HepG2 (cell line): ENCODE results near the gene PIEZO1. TPM values are rescaled to one million over a fixed set of nuclear protein-coding genes. Genes with fewer than 3 reads are reported as not detected.

Experiments used
- ATF6 ChIP-seq: sonication (generic); formaldehyde crosslinking; conservative IDR thresholded peaks from 2 replicates; pipeline ENCODE4 v1.4.0; 2020; ENCODE audit warnings: missing genetic modification reagents
- DNMT1 ChIP-seq: sonication (generic); formaldehyde crosslinking; IDR thresholded peaks from 2 replicates; pipeline ENCODE4 v1.5.1; 2020; ENCODE audit warnings: mild to moderate bottlenecking, missing genetic modification reagents
- SCMH1 ChIP-seq: sonication (generic); formaldehyde crosslinking; IDR thresholded peaks from 2 replicates; pipeline ENCODE4 v1.9.0; 2021; ENCODE audit warnings: missing genetic modification reagents, mild to moderate bottlenecking, borderline replicate concordance
- TEAD3 ChIP-seq: optimal IDR thresholded peaks from 2 replicates; pipeline ENCODE3; 2016; ENCODE audit warnings: borderline replicate concordance
- ZKSCAN8 ChIP-seq: IDR thresholded peaks from 2 replicates; pipeline ENCODE4 v1.6.1; 2016; ENCODE audit warnings: borderline replicate concordance, missing genetic modification reagents, missing compliant biosample characterization
- ZMAT5 ChIP-seq: sonication (generic); formaldehyde crosslinking; IDR thresholded peaks from 2 replicates; pipeline ENCODE4 v1.5.0; 2020; ENCODE audit warnings: mild to moderate bottlenecking, low read depth, missing genetic modification reagents, borderline replicate concordance
- ZNF788 ChIP-seq: sonication (generic); formaldehyde crosslinking; IDR thresholded peaks from 2 replicates; pipeline ENCODE4 v1.5.0; 2020; ENCODE audit warnings: mild to moderate bottlenecking, missing genetic modification reagents, borderline replicate concordance
- polyA plus RNA-seq, 8 experiments: library from polyadenylated mRNA; depleted of rRNA in 3 of 8; stranded (reverse) in 7 of 8; unstranded in 1 of 8; fragments of >200 nt; fragmentation: Illumina TruSeq in 4 of 8; extraction: Trizol in 4 of 8; gene quantifications; 2 replicates each; pipeline versions ENCODE4 v1.2.1 to v1.2.3, GENCODE V29; 2011 to 2016; ENCODE audit warnings: low read depth in 4 of 8, missing spikeins in 1 of 8, mixed read lengths in 1 of 8; ENCODE audit not compliant: insufficient read depth in 1 of 8
- total RNA-seq, 5 experiments: library from RNA; depleted of rRNA; stranded (reverse); fragments of >200 nt; fragmentation: Illumina TruSeq; extraction: Trizol; gene quantifications; 2 replicates each; pipeline ENCODE4 v1.2.3, GENCODE V29; 2016; ENCODE audit warnings: low read depth in 1 of 5
- TF ChIP-seq, protein P1 (sequence below): sonication (generic); formaldehyde crosslinking; IDR thresholded peaks from 2 replicates; pipeline ENCODE4 v1.5.0; 2020; ENCODE audit warnings: mild to moderate bottlenecking, missing genetic modification reagents
- TF ChIP-seq, protein P2 (sequence below): IDR thresholded peaks from 2 replicates; pipeline ENCODE4 v1.6.1; 2016; ENCODE audit warnings: missing genetic modification reagents, missing compliant biosample characterization

PIEZO1 gene
- total and polyA plus RNA-seq, 2 of the 13 experiments (the other 11 are each of a cell fraction or from before 2014, with no cell fraction given), result 67.9 to 85.0 TPM

- no peak for TF ChIP-seq SCMH1
- TF ChIP-seq, protein P1, sequence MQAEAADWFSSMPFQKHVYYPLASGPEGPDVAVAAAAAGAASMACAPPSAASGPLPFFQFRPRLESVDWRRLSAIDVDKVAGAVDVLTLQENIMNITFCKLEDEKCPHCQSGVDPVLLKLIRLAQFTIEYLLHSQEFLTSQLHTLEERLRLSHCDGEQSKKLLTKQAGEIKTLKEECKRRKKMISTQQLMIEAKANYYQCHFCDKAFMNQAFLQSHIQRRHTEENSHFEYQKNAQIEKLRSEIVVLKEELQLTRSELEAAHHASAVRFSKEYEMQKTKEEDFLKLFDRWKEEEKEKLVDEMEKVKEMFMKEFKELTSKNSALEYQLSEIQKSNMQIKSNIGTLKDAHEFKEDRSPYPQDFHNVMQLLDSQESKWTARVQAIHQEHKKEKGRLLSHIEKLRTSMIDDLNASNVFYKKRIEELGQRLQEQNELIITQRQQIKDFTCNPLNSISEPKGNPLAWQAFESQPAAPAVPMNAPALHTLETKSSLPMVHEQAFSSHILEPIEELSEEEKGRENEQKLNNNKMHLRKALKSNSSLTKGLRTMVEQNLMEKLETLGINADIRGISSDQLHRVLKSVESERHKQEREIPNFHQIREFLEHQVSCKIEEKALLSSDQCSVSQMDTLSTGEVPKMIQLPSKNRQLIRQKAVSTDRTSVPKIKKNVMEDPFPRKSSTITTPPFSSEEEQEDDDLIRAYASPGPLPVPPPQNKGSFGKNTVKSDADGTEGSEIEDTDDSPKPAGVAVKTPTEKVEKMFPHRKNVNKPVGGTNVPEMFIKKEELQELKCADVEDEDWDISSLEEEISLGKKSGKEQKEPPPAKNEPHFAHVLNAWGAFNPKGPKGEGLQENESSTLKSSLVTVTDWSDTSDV (CRISPR knock-in tag), result 0 out of 2 replicates have a peak, but pooled peaks have one; percentile 28
- no peak for TF ChIP-seq ATF6 (CRISPR knock-in tag)
- no peak for TF ChIP-seq ZKSCAN8 (CRISPR knock-in tag)
- 0 out of 2 replicates have a peak, but pooled peaks have one; percentile 12 for TF ChIP-seq ZNF788 (CRISPR knock-in tag)
- TF ChIP-seq ZMAT5, result no peak
- no peak for TF ChIP-seq DNMT1
- TF ChIP-seq, protein P2, sequence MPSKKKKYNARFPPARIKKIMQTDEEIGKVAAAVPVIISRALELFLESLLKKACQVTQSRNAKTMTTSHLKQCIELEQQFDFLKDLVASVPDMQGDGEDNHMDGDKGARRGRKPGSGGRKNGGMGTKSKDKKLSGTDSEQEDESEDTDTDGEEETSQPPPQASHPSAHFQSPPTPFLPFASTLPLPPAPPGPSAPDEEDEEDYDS (CRISPR knock-in tag), result no peak
- TF ChIP-seq TEAD3, result no peak
- TF ChIP-seq, all 625 proteins: peak for 5
These were observed 42.0 kb downstream of the PIEZO1 start (continued) for GRCh38 chr16:88742896-88743605.
